Endothelial cell of umbilical vein (primary cell): Measurements from ENCODE around the gene MYORG. TPM values are rescaled to one million over a fixed set of nuclear protein-coding genes. Genes with fewer than 3 reads are reported as not detected.

Experiments used
- BruUV-seq: library from RNA; stranded (reverse); fragments of 400-500 nt; replicated peaks from 2 replicates; lab custom pipeline; 2021; lab: Mats Ljungman, UMichigan
- CTCF ChIA-PET: fragments of 300-600, 350-600 bp; sonication (Branson Sonifier 250); formaldehyde crosslinking; loops from one replicate; lab custom pipeline; 2021; ENCODE audit warnings: antibody characterized with exemption, inconsistent platforms; lab: Charles Lee
- POLR2A ChIA-PET: fragments of 300-600, 350-600 bp; sonication (Branson Sonifier 250); formaldehyde crosslinking; loops from one replicate; lab custom pipeline; 2021; ENCODE audit warnings: antibody characterized with exemption, inconsistent platforms; lab: Charles Lee
- DNase-seq: peaks from one replicate; pipeline ENCODE4 v3.0.0-alpha.2; 2011; ENCODE audit warnings: low read depth, low spot score
- FAIRE-seq: peaks from 2 replicates; lab custom pipeline; 2011; peaks lifted over from hg19 to GRCh38; lab: Jason Lieb, UNC
- H2AFZ ChIP-seq: 2 replicates; pipeline ENCODE4 v1.6.0; 2012; ENCODE audit warnings: low read depth, low read length, control low read depth, inconsistent platforms
- H3K27ac ChIP-seq: 2 replicates; pipeline ENCODE4 v1.5.1; 2011; ENCODE audit warnings: low read depth, mild to moderate bottlenecking, control low read depth, low read length, moderate library complexity; ENCODE audit not compliant: insufficient read depth
- H3K27me3 ChIP-seq, 2 experiments: 2 replicates each; pipeline versions ENCODE4 v1.6.0 to v1.6.1; 2011; ENCODE audit warnings: low read length in 2 of 2, mixed read lengths in 1 of 2; ENCODE audit not compliant: control insufficient read depth in 2 of 2, insufficient read depth in 2 of 2
- H3K36me3 ChIP-seq, 2 experiments: 2 replicates in 1 of 2; 3 replicates in 1 of 2; pipeline ENCODE4 v1.5.1; 2011; ENCODE audit warnings: low read length in 2 of 2, mild to moderate bottlenecking in 1 of 2, moderate library complexity in 1 of 2; ENCODE audit not compliant: control insufficient read depth in 2 of 2, insufficient read depth in 2 of 2; ENCODE audit errors: extremely low read depth in 1 of 2
- H3K4me1 ChIP-seq: 3 replicates; pipeline ENCODE4 v1.5.1; 2011; ENCODE audit warnings: mild to moderate bottlenecking, low read length; ENCODE audit not compliant: control insufficient read depth, insufficient read depth; ENCODE audit errors: extremely low read depth
- H3K4me2 ChIP-seq: 2 replicates; pipeline ENCODE4 v1.6.1; 2011; ENCODE audit warnings: low read length, control low read depth, mixed read lengths; ENCODE audit not compliant: insufficient read depth
- H3K4me3 ChIP-seq, 3 experiments: fragments of 200-600 bp in 1 of 3; sonication (generic), shearing (Covaris generic) in 1 of 3; replicated peaks in 1 of 3; 2 replicates each; pipeline ENCODE4 v1.5.1; 2011 to 2016; ENCODE audit warnings: control low read depth in 3 of 3, low read length in 3 of 3, mild to moderate bottlenecking in 2 of 3, inconsistent platforms in 1 of 3, low read depth in 1 of 3, moderate library complexity in 1 of 3; ENCODE audit not compliant: insufficient read depth in 1 of 3
- H3K79me2 ChIP-seq: 2 replicates; pipeline ENCODE4 v1.6.0; 2012; ENCODE audit warnings: low read length, inconsistent platforms; ENCODE audit not compliant: control insufficient read depth, insufficient read depth
- H3K9ac ChIP-seq: replicated peaks from 2 replicates; pipeline ENCODE3; 2011; ENCODE audit warnings: low read length, control low read depth; ENCODE audit not compliant: insufficient read depth; ENCODE audit errors: extremely low read depth
- H3K9me1 ChIP-seq: replicated peaks from 3 replicates; pipeline ENCODE4 v1.6.0; 2011; ENCODE audit warnings: mild to moderate bottlenecking, low read length; ENCODE audit not compliant: control insufficient read depth, insufficient read depth; ENCODE audit errors: extremely low read depth
- H3K9me3 ChIP-seq: replicated peaks from 2 replicates; pipeline ENCODE4 v1.5.1; 2012; ENCODE audit warnings: low read length, inconsistent platforms; ENCODE audit not compliant: control insufficient read depth, insufficient read depth
- H4K20me1 ChIP-seq: replicated peaks from 2 replicates; pipeline ENCODE3; 2011; ENCODE audit warnings: mild to moderate bottlenecking, low read length; ENCODE audit not compliant: control insufficient read depth, insufficient read depth; ENCODE audit errors: extremely low read depth
- EZH2 ChIP-seq: IDR thresholded peaks from 2 replicates; pipeline ENCODE4 v1.6.1; 2012; ENCODE audit warnings: borderline replicate concordance, low read depth, mild to moderate bottlenecking, moderate library complexity, low read length, inconsistent platforms; ENCODE audit not compliant: severe bottlenecking
- FOS ChIP-seq: IDR thresholded peaks from 2 replicates; pipeline ENCODE4 v1.6.1; 2011; ENCODE audit warnings: mild to moderate bottlenecking, low read length, moderate library complexity, borderline replicate concordance; ENCODE audit not compliant: insufficient read depth
- GATA2 ChIP-seq: IDR thresholded peaks from 2 replicates; pipeline ENCODE4 v1.7.0; 2011; ENCODE audit warnings: low read depth, mild to moderate bottlenecking, moderate library complexity, mixed read lengths, low read length; ENCODE audit not compliant: insufficient read length, insufficient read depth
- JUN ChIP-seq: IDR thresholded peaks from 2 replicates; pipeline ENCODE4 v1.6.1; 2011; ENCODE audit warnings: borderline replicate concordance, low read depth; ENCODE audit not compliant: insufficient read length, insufficient read depth
- MYC ChIP-seq: IDR thresholded peaks from one replicate; pipeline ENCODE4 v1.6.1; 2011; ENCODE audit warnings: mild to moderate bottlenecking, low read depth, low read length
- POLR2A ChIP-seq: IDR thresholded peaks from 2 replicates; pipeline ENCODE4 v1.6.1; 2012; ENCODE audit warnings: low read depth, mild to moderate bottlenecking, control low read depth, low read length
- POLR2AphosphoS5 ChIP-seq: IDR thresholded peaks from 2 replicates; pipeline ENCODE4 v1.6.1; 2012; ENCODE audit warnings: low read depth, mild to moderate bottlenecking, control low read depth, low read length, moderate library complexity; ENCODE audit not compliant: insufficient read depth
- dilution Hi-C: fragments of 300-500 bp; cut with MboI; formaldehyde crosslinking; loops from one replicate; pipeline ENCODE4 v1.15.0; 2019; ENCODE audit warnings: low sequenced_read_pairs; ENCODE audit not compliant: extremely low pct_ligation_motif_present
- intact Hi-C: fragments of 100-400 bp; cut with micrococcal nuclease; formaldehyde crosslinking; loops from one replicate; pipeline ENCODE4 v1.10.0; 2022
- polyA plus RNA-seq, 4 experiments: library from polyadenylated mRNA; depleted of rRNA in 3 of 4; stranded (reverse) in 3 of 4; unstranded in 1 of 4; fragments of >200 nt; gene quantifications; 2 replicates each; pipeline versions ENCODE4 v1.2.1 to v1.2.3, GENCODE V29; 2011 to 2012; ENCODE audit warnings: missing spikeins in 1 of 4
- total RNA-seq: library from RNA; stranded (reverse); gene quantifications from 2 replicates; pipeline ENCODE4 v1.2.3, GENCODE V29; 2021
- TF ChIP-seq, protein P1 (sequence below): IDR thresholded peaks from 2 replicates; pipeline ENCODE4 v1.6.1; 2011; ENCODE audit not compliant: insufficient read depth, insufficient read length
- TF ChIP-seq, protein P2 (sequence below), 2 donors: IDR thresholded peaks; 1 replicate in 1 of 2; 2 replicates in 1 of 2; pipeline ENCODE4 v1.5.1; 2011; ENCODE audit warnings: low read length in 2 of 2, mild to moderate bottlenecking in 2 of 2, moderate library complexity in 2 of 2, control low read depth in 1 of 2, inconsistent platforms in 1 of 2, low read depth in 1 of 2; ENCODE audit not compliant: insufficient read depth in 1 of 2; ENCODE audit errors: extremely low read depth in 1 of 2

The MYORG gene
- total and polyA plus RNA-seq, 2 donors (not counting 3 experiments of a cell fraction or from before 2014, with no cell fraction given) = 2.8 to 7.0 TPM

DNA sequence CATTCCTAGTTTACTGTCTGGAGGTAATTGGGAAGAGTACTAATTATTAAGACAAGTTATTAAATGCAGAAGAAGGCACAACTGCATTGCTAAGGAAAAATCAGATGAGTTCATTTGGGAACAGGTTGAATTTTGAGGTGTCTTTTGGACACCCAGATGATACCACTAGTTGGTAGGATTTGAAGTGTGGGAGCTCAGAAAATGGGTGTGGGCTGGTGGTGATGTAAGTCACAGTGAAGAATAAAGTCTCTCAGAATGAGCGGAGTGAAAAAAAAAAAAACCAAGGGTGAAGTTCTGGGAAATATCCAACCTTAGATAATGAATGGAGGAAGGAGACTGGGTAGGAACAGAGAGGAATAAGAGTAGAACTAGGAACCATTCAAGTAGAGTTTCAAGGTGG is 35.6 kb upstream of the MYORG start:
- Histone ChIP-seq H3K9me3 (no peaks in the 10 kb centered on the region), H3K9me1 (no peaks in the 10 kb centered on the region), H4K20me1 (peaks cover 8% of the 10 kb centered on the region), H3K4me1 (no peaks in the 10 kb centered on the region), H3K4me3 (no peak overlapping the region), H3K36me3 (no peaks in the 10 kb centered on the region), H3K79me2 (no peaks in the 10 kb centered on the region), H3K27me3 (no peaks in the 10 kb centered on the region), H2AFZ (no peak overlapping the region), H3K4me2 (no peak overlapping the region), H3K27ac (no peak overlapping the region), H3K9ac (no peak overlapping the region)
- intact Hi-C loops = no loop called here
- dilution Hi-C loops = loop anchor here (25.0 kb wide), 1 partner anchor 100 kb away; the partner anchor contains the start of gene ENHO
- POLR2A ChIA-PET = no interaction called here
- BruUV-seq = no TSS peak
- CTCF ChIA-PET = interaction anchor here (1.4 to 4.1 kb wide), 2 partner anchors 9 to 10 kb away, joined by 3 to 26 read pairs; no protein-coding TSS in a partner anchor
- FAIRE-seq = no peak
- TF ChIP-seq, protein P1, sequence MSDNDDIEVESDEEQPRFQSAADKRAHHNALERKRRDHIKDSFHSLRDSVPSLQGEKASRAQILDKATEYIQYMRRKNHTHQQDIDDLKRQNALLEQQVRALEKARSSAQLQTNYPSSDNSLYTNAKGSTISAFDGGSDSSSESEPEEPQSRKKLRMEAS = no peak
- TF ChIP-seq, protein P2, sequence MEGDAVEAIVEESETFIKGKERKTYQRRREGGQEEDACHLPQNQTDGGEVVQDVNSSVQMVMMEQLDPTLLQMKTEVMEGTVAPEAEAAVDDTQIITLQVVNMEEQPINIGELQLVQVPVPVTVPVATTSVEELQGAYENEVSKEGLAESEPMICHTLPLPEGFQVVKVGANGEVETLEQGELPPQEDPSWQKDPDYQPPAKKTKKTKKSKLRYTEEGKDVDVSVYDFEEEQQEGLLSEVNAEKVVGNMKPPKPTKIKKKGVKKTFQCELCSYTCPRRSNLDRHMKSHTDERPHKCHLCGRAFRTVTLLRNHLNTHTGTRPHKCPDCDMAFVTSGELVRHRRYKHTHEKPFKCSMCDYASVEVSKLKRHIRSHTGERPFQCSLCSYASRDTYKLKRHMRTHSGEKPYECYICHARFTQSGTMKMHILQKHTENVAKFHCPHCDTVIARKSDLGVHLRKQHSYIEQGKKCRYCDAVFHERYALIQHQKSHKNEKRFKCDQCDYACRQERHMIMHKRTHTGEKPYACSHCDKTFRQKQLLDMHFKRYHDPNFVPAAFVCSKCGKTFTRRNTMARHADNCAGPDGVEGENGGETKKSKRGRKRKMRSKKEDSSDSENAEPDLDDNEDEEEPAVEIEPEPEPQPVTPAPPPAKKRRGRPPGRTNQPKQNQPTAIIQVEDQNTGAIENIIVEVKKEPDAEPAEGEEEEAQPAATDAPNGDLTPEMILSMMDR (IDR thresholded peaks at IDR 0.05; ENCODE audit: extremely low read depth in 1 of 2, insufficient read depth in 1 of 2, low read depth in 1 of 2, low read length in 2 of 2) = no peak
- TF ChIP-seq GATA2 (no peak), MYC (no peak), FOS (no peak), POLR2A (no peak), EZH2 (no peak), JUN (no peak), POLR2AphosphoS5 (no peak)
- no peak for DNase-seq
